Measurements from ENCODE around the gene GNG11. TPM values are rescaled to one million over a fixed set of nuclear protein-coding genes. Genes with fewer than 3 reads are reported as not detected.

The GNG11 gene
- total and polyA plus RNA-seq, 2 experiments from 2014 or later = 1.6 to 6.3 TPM

DNA sequence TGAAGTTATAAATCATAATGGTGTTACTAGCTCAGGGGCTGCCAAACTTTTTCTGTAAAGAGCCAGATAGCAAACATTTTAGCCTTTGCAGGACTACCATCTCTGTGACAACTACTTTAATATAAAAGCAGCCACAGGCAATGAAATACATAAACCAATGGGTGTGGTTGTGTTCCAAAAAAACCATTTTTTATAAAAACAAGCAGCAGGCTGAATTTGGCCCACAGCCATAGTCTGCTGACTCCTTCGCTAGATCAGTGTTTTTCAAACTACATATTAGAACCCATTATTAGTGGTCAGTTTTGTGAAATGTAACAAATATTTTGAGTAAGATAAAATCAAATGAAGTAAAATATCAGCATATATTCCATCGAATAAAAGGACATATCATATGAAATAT lies 13.6 kb downstream of the GNG11 start:
- Histone ChIP-seq H3K36me3 (ENCODE audit: insufficient read depth) (no peaks in the 10 kb centered on the region), H3K27ac (ENCODE audit: low read depth) (no peak overlapping the region), H3K4me1 (ENCODE audit: insufficient read depth) (no peaks in the 10 kb centered on the region), H3K4me2 (no peak overlapping the region), H3K27me3 (ENCODE audit: insufficient read depth) (no peaks in the 10 kb centered on the region), H3F3A (replicated peaks; ENCODE audit: low read depth) (no peaks in the 10 kb centered on the region), H4K20me1 (replicated peaks; ENCODE audit: insufficient read depth) (no peaks in the 10 kb centered on the region), H2AFZ (no peak overlapping the region), H3K9me2 (ENCODE audit: insufficient read depth) (no peaks in the 10 kb centered on the region; the same call in 1 of the 2 replicates), H3K4me3 (no peak overlapping the region), H3K79me2 (replicated peaks; ENCODE audit: insufficient read depth) (no peaks in the 10 kb centered on the region)
- Mint-ChIP-seq H3K9me3 (no peaks in the 10 kb centered on the region; the same call in 2 of the 3 replicates), H3K27ac (no peak overlapping the region), H3K27me3 (ENCODE audit: insufficient read depth, low read depth, poor library complexity) (no peaks in the 10 kb centered on the region), H3K4me3 (no peak overlapping the region), H3K4me1 (no peaks in the 10 kb centered on the region; the same call in 2 of the 3 replicates), H3K36me3 (ENCODE audit: low read depth) (no peaks in the 10 kb centered on the region)
- no peak for DNase-seq (ENCODE audit: low spot score)
- TF ChIP-seq STAT1 (IDR thresholded peaks at IDR 0.05; ENCODE audit: unreplicated experiment) = no peak
- no peak for TF ChIP-seq EZH2phosphoT487 (IDR thresholded peaks at IDR 0.05; ENCODE audit: unreplicated experiment)
- no peak for TF ChIP-seq CREB1 (CRISPR knock-in tag; IDR thresholded peaks at IDR 0.05; ENCODE audit: low read depth)
- TF ChIP-seq ZNF331 (CRISPR knock-in tag; IDR thresholded peaks at IDR 0.05; ENCODE audit: low read depth) = no peak
- TF ChIP-seq EZH2 (IDR thresholded peaks at IDR 0.05; ENCODE audit: low read depth, unreplicated experiment) = no peak
- TF ChIP-seq, protein P1, sequence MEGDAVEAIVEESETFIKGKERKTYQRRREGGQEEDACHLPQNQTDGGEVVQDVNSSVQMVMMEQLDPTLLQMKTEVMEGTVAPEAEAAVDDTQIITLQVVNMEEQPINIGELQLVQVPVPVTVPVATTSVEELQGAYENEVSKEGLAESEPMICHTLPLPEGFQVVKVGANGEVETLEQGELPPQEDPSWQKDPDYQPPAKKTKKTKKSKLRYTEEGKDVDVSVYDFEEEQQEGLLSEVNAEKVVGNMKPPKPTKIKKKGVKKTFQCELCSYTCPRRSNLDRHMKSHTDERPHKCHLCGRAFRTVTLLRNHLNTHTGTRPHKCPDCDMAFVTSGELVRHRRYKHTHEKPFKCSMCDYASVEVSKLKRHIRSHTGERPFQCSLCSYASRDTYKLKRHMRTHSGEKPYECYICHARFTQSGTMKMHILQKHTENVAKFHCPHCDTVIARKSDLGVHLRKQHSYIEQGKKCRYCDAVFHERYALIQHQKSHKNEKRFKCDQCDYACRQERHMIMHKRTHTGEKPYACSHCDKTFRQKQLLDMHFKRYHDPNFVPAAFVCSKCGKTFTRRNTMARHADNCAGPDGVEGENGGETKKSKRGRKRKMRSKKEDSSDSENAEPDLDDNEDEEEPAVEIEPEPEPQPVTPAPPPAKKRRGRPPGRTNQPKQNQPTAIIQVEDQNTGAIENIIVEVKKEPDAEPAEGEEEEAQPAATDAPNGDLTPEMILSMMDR (conservative IDR thresholded peaks at IDR 0.05; ENCODE audit: low read depth in 2 of 2) = no peak
- TF ChIP-seq, protein P2, sequence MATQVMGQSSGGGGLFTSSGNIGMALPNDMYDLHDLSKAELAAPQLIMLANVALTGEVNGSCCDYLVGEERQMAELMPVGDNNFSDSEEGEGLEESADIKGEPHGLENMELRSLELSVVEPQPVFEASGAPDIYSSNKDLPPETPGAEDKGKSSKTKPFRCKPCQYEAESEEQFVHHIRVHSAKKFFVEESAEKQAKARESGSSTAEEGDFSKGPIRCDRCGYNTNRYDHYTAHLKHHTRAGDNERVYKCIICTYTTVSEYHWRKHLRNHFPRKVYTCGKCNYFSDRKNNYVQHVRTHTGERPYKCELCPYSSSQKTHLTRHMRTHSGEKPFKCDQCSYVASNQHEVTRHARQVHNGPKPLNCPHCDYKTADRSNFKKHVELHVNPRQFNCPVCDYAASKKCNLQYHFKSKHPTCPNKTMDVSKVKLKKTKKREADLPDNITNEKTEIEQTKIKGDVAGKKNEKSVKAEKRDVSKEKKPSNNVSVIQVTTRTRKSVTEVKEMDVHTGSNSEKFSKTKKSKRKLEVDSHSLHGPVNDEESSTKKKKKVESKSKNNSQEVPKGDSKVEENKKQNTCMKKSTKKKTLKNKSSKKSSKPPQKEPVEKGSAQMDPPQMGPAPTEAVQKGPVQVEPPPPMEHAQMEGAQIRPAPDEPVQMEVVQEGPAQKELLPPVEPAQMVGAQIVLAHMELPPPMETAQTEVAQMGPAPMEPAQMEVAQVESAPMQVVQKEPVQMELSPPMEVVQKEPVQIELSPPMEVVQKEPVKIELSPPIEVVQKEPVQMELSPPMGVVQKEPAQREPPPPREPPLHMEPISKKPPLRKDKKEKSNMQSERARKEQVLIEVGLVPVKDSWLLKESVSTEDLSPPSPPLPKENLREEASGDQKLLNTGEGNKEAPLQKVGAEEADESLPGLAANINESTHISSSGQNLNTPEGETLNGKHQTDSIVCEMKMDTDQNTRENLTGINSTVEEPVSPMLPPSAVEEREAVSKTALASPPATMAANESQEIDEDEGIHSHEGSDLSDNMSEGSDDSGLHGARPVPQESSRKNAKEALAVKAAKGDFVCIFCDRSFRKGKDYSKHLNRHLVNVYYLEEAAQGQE (IDR thresholded peaks at IDR 0.05; ENCODE audit: unreplicated experiment) = no peak
- TF ChIP-seq, protein P3, sequence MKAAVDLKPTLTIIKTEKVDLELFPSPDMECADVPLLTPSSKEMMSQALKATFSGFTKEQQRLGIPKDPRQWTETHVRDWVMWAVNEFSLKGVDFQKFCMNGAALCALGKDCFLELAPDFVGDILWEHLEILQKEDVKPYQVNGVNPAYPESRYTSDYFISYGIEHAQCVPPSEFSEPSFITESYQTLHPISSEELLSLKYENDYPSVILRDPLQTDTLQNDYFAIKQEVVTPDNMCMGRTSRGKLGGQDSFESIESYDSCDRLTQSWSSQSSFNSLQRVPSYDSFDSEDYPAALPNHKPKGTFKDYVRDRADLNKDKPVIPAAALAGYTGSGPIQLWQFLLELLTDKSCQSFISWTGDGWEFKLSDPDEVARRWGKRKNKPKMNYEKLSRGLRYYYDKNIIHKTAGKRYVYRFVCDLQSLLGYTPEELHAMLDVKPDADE (IDR thresholded peaks at IDR 0.05) = no peak
- TF ChIP-seq POLR2AphosphoS5 (IDR thresholded peaks at IDR 0.05; ENCODE audit: low read depth) = no peak
- no peak for TF ChIP-seq JUNB (IDR thresholded peaks at IDR 0.05; ENCODE audit: unreplicated experiment)
- no peak for TF ChIP-seq ZNF114 (CRISPR knock-in tag; IDR thresholded peaks at IDR 0.05)
- TF ChIP-seq, protein P4, sequence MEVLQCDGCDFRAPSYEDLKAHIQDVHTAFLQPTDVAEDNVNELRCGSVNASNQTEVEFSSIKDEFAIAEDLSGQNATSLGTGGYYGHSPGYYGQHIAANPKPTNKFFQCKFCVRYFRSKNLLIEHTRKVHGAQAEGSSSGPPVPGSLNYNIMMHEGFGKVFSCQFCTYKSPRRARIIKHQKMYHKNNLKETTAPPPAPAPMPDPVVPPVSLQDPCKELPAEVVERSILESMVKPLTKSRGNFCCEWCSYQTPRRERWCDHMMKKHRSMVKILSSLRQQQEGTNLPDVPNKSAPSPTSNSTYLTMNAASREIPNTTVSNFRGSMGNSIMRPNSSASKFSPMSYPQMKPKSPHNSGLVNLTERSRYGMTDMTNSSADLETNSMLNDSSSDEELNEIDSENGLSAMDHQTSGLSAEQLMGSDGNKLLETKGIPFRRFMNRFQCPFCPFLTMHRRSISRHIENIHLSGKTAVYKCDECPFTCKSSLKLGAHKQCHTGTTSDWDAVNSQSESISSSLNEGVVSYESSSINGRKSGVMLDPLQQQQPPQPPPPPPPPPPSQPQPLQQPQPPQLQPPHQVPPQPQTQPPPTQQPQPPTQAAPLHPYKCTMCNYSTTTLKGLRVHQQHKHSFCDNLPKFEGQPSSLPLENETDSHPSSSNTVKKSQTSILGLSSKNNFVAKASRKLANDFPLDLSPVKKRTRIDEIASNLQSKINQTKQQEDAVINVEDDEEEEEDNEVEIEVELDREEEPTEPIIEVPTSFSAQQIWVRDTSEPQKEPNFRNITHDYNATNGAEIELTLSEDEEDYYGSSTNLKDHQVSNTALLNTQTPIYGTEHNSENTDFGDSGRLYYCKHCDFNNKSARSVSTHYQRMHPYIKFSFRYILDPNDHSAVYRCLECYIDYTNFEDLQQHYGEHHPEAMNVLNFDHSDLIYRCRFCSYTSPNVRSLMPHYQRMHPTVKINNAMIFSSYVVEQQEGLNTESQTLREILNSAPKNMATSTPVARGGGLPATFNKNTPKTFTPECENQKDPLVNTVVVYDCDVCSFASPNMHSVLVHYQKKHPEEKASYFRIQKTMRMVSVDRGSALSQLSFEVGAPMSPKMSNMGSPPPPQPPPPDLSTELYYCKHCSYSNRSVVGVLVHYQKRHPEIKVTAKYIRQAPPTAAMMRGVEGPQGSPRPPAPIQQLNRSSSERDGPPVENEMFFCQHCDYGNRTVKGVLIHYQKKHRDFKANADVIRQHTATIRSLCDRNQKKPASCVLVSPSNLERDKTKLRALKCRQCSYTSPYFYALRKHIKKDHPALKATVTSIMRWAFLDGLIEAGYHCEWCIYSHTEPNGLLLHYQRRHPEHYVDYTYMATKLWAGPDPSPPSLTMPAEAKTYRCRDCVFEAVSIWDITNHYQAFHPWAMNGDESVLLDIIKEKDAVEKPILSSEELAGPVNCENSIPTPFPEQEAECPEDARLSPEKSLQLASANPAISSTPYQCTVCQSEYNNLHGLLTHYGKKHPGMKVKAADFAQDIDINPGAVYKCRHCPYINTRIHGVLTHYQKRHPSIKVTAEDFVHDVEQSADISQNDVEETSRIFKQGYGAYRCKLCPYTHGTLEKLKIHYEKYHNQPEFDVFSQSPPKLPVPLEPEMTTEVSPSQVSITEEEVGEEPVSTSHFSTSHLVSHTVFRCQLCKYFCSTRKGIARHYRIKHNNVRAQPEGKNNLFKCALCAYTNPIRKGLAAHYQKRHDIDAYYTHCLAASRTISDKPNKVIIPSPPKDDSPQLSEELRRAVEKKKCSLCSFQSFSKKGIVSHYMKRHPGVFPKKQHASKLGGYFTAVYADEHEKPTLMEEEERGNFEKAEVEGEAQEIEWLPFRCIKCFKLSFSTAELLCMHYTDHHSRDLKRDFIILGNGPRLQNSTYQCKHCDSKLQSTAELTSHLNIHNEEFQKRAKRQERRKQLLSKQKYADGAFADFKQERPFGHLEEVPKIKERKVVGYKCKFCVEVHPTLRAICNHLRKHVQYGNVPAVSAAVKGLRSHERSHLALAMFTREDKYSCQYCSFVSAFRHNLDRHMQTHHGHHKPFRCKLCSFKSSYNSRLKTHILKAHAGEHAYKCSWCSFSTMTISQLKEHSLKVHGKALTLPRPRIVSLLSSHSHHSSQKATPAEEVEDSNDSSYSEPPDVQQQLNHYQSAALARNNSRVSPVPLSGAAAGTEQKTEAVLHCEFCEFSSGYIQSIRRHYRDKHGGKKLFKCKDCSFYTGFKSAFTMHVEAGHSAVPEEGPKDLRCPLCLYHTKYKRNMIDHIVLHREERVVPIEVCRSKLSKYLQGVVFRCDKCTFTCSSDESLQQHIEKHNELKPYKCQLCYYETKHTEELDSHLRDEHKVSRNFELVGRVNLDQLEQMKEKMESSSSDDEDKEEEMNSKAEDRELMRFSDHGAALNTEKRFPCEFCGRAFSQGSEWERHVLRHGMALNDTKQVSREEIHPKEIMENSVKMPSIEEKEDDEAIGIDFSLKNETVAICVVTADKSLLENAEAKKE (CRISPR knock-in tag; IDR thresholded peaks at IDR 0.05) = no peak
- TF ChIP-seq NANOG (IDR thresholded peaks at IDR 0.05; ENCODE audit: borderline replicate concordance) = no peak
- ATAC-seq = no peak

Measured in GM23338 (cell line).